ENCODE data around the gene CDKN2B-AS1.

DNA sequence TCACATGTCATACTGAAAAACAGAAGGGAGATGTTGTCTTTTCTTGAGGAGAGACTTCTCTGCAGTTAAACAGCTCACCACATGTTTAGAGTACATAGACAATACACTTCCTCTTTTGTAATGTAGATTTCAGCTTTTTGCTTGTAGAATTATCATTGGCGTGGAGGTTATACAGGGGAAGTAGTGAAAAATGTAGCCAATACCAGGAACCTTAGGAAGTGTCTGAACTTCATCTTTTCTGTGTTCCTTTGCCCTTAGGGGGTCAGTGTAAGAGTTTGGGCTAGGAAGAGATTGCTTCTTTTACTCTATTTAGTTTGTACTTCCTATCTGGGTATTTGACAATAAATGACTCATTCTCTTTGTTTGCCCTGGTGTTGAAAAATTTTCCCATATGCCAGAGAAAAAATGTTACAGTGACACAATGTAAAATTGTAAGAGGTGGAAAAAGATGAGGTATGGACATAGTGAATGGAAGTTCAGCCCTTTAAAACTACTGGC, 35.6 kb downstream of the CDKN2B-AS1 start:
- TF ChIP-seq SPI1 (IDR thresholded peaks at IDR 0.05; ENCODE audit: low read depth, low read length) (peak; percentile 96), POLR2A (IDR thresholded peaks at IDR 0.05; ENCODE audit: low read depth, low read length) (no peak), POLR2AphosphoS5 (IDR thresholded peaks at IDR 0.05; ENCODE audit: low read depth, low read length) (no peak)

All from GM12891 (cell line).